Dendritic cell treated with granulocyte-macrophage colony-stimulating factor and Interleukin-4, amounts not matched to agents 40 ng/mL and 50 ng/mL, for 4 days (primary cell): ENCODE data around the gene S100P.

Experiments used
- H3K27ac Mint-ChIP-seq: one replicate; pipeline ENCODE4 v1.8.0; 2022; ENCODE audit warnings: mild to moderate bottlenecking, mixed read lengths
- H3K27me3 Mint-ChIP-seq: one replicate; pipeline ENCODE4 v1.8.0; 2022; ENCODE audit warnings: mild to moderate bottlenecking, mixed read lengths
- H3K36me3 Mint-ChIP-seq: one replicate; pipeline ENCODE4 v1.8.0; 2022; ENCODE audit warnings: low read depth, mixed read lengths
- H3K4me1 Mint-ChIP-seq: one replicate; pipeline ENCODE4 v1.8.0; 2022; ENCODE audit warnings: low read depth, mixed read lengths
- H3K4me3 Mint-ChIP-seq: one replicate; pipeline ENCODE4 v1.8.0; 2022; ENCODE audit warnings: mild to moderate bottlenecking, moderate library complexity, mixed read lengths
- H3K9me3 Mint-ChIP-seq: one replicate; pipeline ENCODE4 v1.8.0; 2022; ENCODE audit warnings: mixed read lengths
- intact Hi-C: fragments of 100-400 bp; cut with micrococcal nuclease; formaldehyde crosslinking; loops from one replicate; pipeline ENCODE4 v1.15.0; 2022

The S100P gene

DNA sequence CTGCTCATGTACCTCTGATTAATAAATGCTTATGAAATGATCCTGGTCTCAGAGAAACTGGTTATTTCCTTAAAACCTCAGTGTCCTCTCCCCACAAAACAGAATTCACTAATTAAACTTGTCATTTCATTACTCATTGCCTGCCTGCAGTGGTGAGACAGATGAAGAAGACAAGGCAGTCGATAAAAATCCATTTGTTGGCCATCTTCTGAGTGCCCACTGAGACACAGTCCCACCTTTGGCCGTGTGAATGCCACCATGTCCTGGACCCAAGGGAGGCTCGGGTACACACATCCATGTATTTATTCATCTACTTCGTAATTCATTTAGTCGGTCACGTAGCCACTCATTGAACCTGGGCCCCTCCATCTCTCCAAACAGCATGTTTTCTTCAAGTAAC, 3.5 kb downstream of the S100P start:
- Mint-ChIP-seq H3K36me3 (peaks cover 26% of the 10 kb centered on the region), H3K27me3 (no peaks in the 10 kb centered on the region), H3K27ac (peak overlapping the region; percentile 52), H3K9me3 (no peaks in the 10 kb centered on the region), H3K4me1 (peaks cover 41% of the 10 kb centered on the region), H3K4me3 (no peak overlapping the region)
- intact Hi-C loops: no loop called here

DNA sequence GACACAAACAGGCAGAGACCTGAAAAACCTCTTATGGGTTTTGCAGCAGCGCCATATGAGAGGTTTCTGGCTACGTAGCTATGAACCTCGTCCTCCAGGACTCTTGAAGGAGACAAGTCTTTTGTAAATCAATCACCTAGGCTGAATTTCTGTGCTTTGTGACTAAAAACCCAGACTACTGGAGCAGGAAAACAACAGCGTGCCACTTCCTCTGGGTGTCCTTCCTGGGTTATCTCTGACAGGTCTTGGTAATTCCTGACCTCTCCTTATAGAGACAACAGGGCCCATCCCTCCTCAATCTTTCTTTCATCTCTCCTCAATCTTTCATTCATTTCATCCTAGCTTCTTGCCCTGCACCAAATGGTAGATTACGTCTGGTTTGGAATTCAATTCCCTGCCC, 5.7 kb downstream of the S100P start:
- Mint-ChIP-seq H3K9me3 (no peaks in the 10 kb centered on the region), H3K36me3 (peaks cover 43% of the 10 kb centered on the region), H3K4me3 (no peak overlapping the region), H3K4me1 (peaks cover 32% of the 10 kb centered on the region), H3K27ac (no peak overlapping the region), H3K27me3 (no peaks in the 10 kb centered on the region)
- intact Hi-C loops: no loop called here

DNA sequence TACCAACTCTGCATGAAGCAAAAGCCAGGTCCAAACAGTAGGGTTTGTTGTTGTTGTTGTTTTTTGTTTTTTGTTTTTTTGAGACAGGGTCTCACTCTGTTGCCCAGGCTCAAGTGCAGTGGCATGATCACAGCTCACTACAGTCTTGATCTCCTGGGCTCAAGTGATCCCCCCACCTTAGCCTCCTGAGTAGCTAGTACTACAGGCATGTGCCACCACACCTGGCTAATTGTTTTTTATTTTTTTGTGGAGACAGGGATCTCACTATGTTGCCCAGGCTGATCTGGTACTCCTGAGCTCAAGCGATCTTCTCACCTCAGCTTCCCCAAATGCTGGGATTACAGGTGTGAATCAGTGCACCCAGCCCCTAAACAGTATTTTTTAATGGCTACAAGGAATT, 6.2 kb downstream of the S100P start:
- no peaks in the 10 kb centered on the region for H3K27me3 Mint-ChIP-seq
- no peaks in the 10 kb centered on the region for H3K9me3 Mint-ChIP-seq
- intact Hi-C loops: no loop called here
- H3K27ac Mint-ChIP-seq: no peak overlapping the region
- peaks cover 48% of the 10 kb centered on the region for H3K36me3 Mint-ChIP-seq
- no peak overlapping the region for H3K4me3 Mint-ChIP-seq
- peaks cover 32% of the 10 kb centered on the region for H3K4me1 Mint-ChIP-seq

DNA sequence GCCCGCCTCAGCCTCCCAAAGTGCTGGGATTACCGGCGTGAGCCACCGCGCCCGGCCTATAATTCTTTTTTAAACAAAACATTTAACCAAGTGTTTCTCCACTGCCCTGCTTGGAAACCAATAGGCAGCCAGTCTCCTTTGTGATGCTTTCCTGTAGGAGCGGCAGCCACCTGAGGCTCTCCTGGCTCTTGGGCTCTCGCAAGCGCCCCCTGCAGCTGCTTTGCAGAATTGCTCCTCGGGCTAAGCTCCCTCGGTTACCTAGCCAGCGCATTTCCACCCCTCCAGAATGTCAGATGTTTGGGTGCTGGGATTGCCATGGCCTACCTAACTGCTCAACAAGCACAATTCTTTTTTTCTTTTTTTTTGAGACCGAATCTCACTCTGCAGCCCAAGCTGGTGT, 7.7 kb downstream of the S100P start:
- peaks cover 52% of the 10 kb centered on the region for H3K36me3 Mint-ChIP-seq
- no peaks in the 10 kb centered on the region for H3K27me3 Mint-ChIP-seq
- H3K9me3 Mint-ChIP-seq: no peaks in the 10 kb centered on the region
- intact Hi-C loops: no loop called here
- no peak overlapping the region for H3K27ac Mint-ChIP-seq
- peaks cover 27% of the 10 kb centered on the region for H3K4me1 Mint-ChIP-seq
- H3K4me3 Mint-ChIP-seq: no peak overlapping the region

DNA sequence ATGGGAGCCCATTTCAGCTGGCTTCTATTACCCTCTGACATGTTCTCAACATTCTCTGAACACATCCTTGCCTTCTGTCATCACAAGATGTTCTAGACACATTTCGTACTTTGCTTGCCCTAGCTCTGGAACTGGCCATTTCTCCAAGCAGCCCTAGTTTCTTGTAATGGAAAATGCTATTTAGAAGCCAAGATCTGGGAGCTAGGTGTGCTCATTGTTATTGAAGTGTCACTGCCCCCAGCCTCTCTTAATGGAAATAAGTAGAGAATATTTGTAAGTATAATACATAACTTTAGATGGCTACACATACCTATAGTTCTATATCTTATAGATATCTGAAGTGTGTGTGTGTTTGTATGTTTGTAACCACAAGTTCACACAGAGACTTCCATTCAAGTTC, 9.1 kb downstream of the S100P start:
- H3K4me3 Mint-ChIP-seq: no peak overlapping the region
- intact Hi-C loops: no loop called here
- peaks cover 63% of the 10 kb centered on the region for H3K36me3 Mint-ChIP-seq
- H3K9me3 Mint-ChIP-seq: no peaks in the 10 kb centered on the region
- no peaks in the 10 kb centered on the region for H3K27me3 Mint-ChIP-seq
- no peak overlapping the region for H3K27ac Mint-ChIP-seq
- peaks cover 36% of the 10 kb centered on the region for H3K4me1 Mint-ChIP-seq

DNA sequence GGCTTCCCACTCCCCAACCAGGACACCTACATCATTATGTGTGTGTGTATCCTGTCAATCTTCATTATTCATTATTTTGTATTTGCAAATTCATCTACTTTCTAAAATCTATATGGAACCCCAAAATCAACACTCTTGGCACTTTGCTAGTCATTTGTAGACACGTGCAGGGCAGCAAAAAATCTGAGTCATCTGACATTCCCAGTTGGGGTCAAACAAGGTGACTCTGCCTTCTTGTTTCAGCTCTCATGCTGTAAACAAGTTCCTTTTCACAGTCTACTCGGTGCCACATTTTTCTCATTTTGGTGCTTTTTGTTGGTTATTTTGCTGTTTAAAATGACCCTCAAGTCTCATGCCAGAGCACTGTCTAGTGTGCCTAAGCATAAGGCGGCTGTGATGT, 10.1 kb downstream of the S100P start:
- H3K4me1 Mint-ChIP-seq: peaks cover 46% of the 10 kb centered on the region
- no peak overlapping the region for H3K4me3 Mint-ChIP-seq
- no peaks in the 10 kb centered on the region for H3K9me3 Mint-ChIP-seq
- intact Hi-C loops: no loop called here
- H3K27ac Mint-ChIP-seq: no peak overlapping the region
- H3K27me3 Mint-ChIP-seq: no peaks in the 10 kb centered on the region
- peaks cover 71% of the 10 kb centered on the region for H3K36me3 Mint-ChIP-seq

DNA sequence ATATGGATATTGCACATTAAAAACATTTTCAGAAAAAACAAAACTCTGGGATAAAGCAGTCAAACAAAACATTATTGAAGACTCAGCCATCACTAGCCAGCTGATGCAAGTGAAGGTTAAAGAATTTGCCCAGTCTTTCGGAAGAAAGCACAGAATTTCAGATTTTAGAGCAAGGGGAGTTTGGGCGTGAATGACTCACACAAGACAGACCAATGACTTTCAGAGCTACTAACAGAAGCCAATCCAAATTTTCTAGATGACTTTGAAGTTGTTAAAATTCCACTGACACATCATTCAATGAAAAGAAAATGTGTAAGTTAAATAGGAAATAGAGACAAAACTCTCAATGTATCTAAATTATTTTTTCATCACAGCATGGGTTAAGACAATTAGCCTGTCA, 12.0 kb downstream of the S100P start:
- Mint-ChIP-seq H3K27me3 (no peaks in the 10 kb centered on the region), H3K4me1 (peaks cover 59% of the 10 kb centered on the region), H3K9me3 (peaks cover 3% of the 10 kb centered on the region), H3K36me3 (peaks cover 67% of the 10 kb centered on the region), H3K27ac (no peak overlapping the region), H3K4me3 (no peak overlapping the region)
- intact Hi-C loops: loop anchor here (5.0 kb wide), 1 partner anchor 33 kb away; a partner anchor contains a TSS

DNA sequence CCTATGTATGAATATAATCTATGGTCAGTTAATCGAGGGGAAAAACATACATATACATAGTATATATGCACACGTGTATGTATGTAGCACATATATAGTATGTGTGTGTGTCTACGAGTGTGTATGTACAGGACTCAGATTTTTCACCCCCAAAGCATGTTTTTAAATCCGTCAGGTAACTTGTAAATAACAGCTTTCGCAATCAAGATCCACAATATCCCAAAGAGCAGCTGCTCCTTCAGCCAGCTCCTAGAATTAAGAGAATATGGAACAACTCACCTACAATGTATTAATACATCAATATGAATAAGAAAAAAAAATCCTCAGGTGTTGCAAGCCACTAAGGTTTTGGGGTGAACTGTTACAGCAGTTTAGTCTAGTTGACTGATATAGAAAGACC, 12.5 kb downstream of the S100P start:
- Mint-ChIP-seq H3K27me3 (no peaks in the 10 kb centered on the region), H3K4me1 (peaks cover 65% of the 10 kb centered on the region), H3K36me3 (peaks cover 63% of the 10 kb centered on the region), H3K27ac (no peak overlapping the region), H3K9me3 (peaks cover 8% of the 10 kb centered on the region), H3K4me3 (no peak overlapping the region)
- intact Hi-C loops: loop anchor here (5.0 kb wide), 1 partner anchor 34 kb away; a partner anchor contains a TSS

DNA sequence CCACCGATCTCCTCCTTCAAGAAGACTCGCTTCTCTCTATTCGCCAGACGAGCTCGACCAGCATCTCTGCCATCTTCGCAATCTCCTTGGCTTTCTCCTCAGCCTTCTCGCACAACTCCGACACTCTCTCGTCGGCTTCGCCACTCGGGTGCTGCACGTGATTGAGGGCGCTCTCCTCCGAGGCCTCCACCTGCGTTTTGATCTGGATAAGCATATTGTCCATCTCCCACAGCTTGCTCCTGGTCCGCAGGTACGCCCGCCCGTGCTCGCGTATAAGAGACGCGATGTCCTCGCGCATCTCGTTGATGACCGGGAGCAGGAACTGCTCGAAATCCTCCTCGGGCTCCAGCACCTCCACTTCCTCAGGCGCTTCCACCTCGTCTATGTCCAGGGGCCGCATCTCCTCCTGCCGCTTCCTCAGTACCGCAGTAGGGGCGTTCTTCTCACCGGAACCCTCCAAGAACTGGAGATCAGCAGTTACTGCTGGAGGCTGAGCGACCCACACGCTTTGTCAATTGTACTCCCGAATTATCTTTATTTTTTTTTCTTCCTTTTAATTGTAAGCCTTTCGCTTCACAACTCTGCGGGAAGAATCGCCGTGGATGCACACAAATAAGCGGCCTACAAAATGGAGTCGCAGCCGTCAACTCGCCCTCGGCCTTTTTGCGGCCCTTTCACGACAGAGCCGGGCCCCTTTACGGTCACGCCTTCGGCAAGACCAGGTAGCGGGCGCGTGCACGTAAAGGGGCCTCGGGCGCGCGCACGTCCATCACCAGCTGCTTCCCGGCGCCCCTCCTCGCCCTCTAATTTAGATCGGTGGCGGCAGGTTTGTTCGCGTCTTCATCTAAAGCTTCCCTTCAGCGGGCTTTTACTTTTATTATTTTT, 15.8 kb downstream of the S100P start, which contains the start of gene MRFAP1L1:
Gene MRFAP1L1 (minus strand): TSS at position 636 of the 885 bp plus-strand sequence. CDS start 236 bp downstream, at position 400.
- H3K4me1 Mint-ChIP-seq: peaks cover 61% of the 10 kb centered on the region
- H3K36me3 Mint-ChIP-seq: peaks cover 36% of the 10 kb centered on the region
- peaks cover 10% of the 10 kb centered on the region for H3K9me3 Mint-ChIP-seq
- peak within 1 kb of the TSS; percentile 91 for H3K27ac Mint-ChIP-seq
- no peaks in the 10 kb centered on the region for H3K27me3 Mint-ChIP-seq
- H3K4me3 Mint-ChIP-seq: peak within 1 kb of the TSS; percentile 99
- intact Hi-C loops: loop anchor here (1.0 to 5.0 kb wide), 2 partner anchors 37 to 69 kb away; partner anchors contain the start of gene MRFAP1

DNA sequence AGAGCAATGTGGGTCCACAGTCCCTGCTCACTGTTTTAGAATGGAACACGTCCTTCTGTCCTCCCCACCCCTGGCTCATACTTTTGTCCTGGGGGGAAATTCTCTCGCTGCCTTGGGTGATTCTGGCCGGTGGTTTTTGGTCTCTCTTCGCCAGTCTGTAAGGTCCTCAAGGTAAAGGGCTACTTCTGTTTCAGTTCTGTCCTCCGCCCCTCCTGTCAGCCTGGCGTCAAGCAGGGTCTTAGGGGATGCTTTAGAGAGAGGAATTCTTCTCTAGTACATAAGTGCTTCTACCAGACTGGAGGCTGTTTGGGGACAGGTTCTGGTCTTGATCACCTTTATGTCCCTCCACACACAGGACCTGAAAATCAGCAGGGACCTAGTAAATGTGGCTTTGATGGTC, 16.6 kb downstream of the S100P start:
- H3K4me3 Mint-ChIP-seq: peak overlapping the region; percentile 99
- peaks cover 10% of the 10 kb centered on the region for H3K9me3 Mint-ChIP-seq
- H3K27me3 Mint-ChIP-seq: no peaks in the 10 kb centered on the region
- H3K27ac Mint-ChIP-seq: peak overlapping the region; percentile 91
- H3K36me3 Mint-ChIP-seq: peaks cover 28% of the 10 kb centered on the region
- intact Hi-C loops: no loop called here
- H3K4me1 Mint-ChIP-seq: peaks cover 61% of the 10 kb centered on the region

DNA sequence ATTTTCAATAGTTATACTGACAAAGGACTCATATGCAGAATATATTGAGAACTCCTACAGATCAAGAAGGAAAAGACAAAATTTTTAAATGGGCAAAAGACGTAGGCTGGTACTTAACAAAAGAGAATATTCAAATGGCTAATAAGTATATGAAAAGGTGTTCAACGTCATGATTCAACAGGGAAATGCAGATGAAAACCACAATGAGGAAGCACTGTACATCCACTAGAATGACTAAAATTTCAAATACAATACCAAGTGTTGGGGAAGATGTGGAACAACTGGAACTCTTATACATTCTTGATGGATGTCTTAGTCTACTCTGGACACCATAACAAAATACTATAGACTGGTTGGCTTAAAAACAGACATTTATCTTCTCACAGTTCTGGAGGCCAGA, 17.3 kb downstream of the S100P start:
- Mint-ChIP-seq H3K27ac (peak overlapping the region; percentile 91), H3K27me3 (no peaks in the 10 kb centered on the region), H3K4me3 (no peak overlapping the region), H3K36me3 (peaks cover 32% of the 10 kb centered on the region), H3K9me3 (peaks cover 10% of the 10 kb centered on the region), H3K4me1 (peaks cover 65% of the 10 kb centered on the region)
- intact Hi-C loops: no loop called here

DNA sequence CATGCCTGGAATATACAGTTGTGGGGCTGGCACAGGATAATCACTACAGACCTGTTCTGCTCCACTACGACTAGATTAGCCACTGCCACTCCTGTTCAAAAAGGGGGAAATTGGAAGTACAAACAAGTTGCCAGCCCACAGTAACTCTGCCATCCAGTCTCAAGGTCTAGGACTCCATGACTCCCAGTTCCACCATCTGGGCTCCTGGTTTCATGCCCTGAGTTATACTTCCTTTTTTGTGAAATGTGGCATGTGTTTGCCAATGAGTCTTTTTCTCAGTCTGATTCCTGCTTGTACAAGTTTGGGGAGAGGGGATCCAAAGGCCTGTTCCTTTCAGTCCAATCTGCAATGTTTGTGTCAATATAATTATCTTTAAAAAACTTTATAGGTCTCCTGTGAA, 21.3 kb downstream of the S100P start:
- peaks cover 10% of the 10 kb centered on the region for H3K9me3 Mint-ChIP-seq
- H3K4me3 Mint-ChIP-seq: no peak overlapping the region
- peak overlapping the region; percentile 97 for H3K27ac Mint-ChIP-seq
- intact Hi-C loops: loop anchor here (5.0 kb wide), 3 partner anchors 67 to 272 kb away; partner anchors contain the start of gene KIAA0232
- H3K36me3 Mint-ChIP-seq: peaks cover 22% of the 10 kb centered on the region
- no peaks in the 10 kb centered on the region for H3K27me3 Mint-ChIP-seq
- H3K4me1 Mint-ChIP-seq: peaks cover 40% of the 10 kb centered on the region

DNA sequence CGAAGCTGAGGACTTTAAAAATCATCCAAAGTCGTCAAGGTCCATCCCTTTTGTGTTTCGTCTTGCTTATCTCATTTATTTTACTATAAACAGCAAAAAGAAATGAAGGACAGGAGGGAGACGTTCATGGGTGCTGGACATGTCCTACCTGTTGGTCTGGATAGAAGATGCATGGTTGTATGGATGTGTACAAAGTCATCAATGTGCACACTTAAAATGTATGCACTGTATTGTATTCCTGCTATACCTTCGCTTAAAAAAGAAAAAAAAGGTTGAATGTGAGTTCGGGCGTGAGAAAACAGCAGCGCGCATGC, 22.0 kb downstream of the S100P start:
- intact Hi-C loops: loop anchor here (5.0 kb wide), 3 partner anchors 67 to 272 kb away; partner anchors contain the start of gene KIAA0232
- no peaks in the 10 kb centered on the region for H3K27me3 Mint-ChIP-seq
- H3K4me3 Mint-ChIP-seq: peak overlapping the region; percentile 98
- peak overlapping the region; percentile 97 for H3K27ac Mint-ChIP-seq
- peaks cover 40% of the 10 kb centered on the region for H3K4me1 Mint-ChIP-seq
- H3K36me3 Mint-ChIP-seq: peaks cover 22% of the 10 kb centered on the region
- H3K9me3 Mint-ChIP-seq: peaks cover 7% of the 10 kb centered on the region

DNA sequence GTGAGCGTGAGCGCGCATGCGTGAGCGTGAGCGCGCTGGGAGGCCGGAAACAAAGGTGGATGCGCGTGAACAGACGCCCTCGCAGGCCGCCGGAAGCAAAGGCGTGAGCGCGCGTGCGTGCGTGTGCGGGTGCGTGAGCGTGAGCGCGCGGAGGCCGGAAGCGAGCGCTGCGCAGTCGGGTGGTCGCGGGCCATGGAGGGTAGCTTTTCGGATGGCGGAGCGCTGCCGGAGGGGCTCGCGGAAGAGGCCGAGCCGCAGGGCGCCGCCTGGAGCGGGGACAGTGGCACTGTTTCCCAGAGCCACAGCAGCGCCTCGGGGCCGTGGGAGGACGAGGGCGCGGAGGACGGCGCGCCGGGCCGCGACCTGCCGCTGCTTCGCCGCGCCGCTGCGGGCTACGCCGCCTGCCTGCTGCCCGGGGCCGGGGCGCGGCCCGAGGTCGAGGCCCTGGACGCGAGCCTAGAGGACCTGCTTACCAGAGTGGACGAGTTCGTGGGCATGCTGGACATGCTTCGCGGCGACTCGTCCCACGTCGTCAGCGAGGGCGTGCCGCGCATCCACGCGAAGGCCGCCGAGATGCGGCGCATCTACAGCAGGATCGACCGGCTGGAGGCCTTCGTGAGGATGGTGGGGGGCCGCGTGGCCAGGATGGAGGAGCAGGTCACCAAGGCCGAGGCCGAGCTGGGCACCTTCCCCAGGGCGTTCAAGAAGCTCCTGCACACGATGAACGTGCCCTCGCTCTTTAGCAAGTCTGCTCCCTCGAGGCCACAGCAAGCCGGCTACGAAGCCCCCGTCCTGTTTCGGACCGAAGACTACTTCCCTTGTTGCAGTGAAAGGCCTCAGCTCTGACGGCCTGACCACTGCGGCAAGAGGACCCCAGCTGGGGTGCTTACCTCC, 22.6 kb downstream of the S100P start, which contains the start of gene BLOC1S4:
Gene BLOC1S4 (plus strand): TSS at position 157 of the 894 bp plus-strand sequence. CDS start 36 bp downstream, at position 193.
- peak within 1 kb of the TSS; percentile 97 for H3K27ac Mint-ChIP-seq

More for the DNA sequence above, 22.6 kb downstream of the S100P start, which contains the start of gene BLOC1S4:
- Mint-ChIP-seq H3K36me3 (peaks cover 22% of the 10 kb centered on the region), H3K9me3 (peaks cover under 1% of the 10 kb centered on the region), H3K27me3 (peaks cover 3% of the 10 kb centered on the region), H3K4me1 (peaks cover 34% of the 10 kb centered on the region), H3K4me3 (peak within 1 kb of the TSS; percentile 98)
- intact Hi-C loops: loop anchor here (5.0 kb wide), 3 partner anchors 66 to 271 kb away; partner anchors contain the start of gene KIAA0232
